ENCODE results near the gene ARID2.

GRCh38 chr12:45880533-45880932 lies 151.0 kb downstream of the ARID2 start:
- TF ChIP-seq CTCF (IDR thresholded peaks at IDR 0.05) (no peak), POLR2A (IDR thresholded peaks at IDR 0.05) (no peak)
